HS-27A (cell line): Measurements from ENCODE around the gene PERCC1.
"Not testable (repeated sequence)": the region's sequence is repeated elsewhere in the genome, so short reads cannot be mapped to it uniquely, and the experiment has no call there.

Experiments
- DNase-seq: peaks from one replicate; pipeline ENCODE4 v3.0.0-alpha.2; 2012; ENCODE audit warnings: low read depth, missing footprints

PERCC1 gene

GRCh38 chr16:1434644-1435592 lies 4.0 kb downstream of the PERCC1 start:
- DNase-seq: no peak

DNA sequence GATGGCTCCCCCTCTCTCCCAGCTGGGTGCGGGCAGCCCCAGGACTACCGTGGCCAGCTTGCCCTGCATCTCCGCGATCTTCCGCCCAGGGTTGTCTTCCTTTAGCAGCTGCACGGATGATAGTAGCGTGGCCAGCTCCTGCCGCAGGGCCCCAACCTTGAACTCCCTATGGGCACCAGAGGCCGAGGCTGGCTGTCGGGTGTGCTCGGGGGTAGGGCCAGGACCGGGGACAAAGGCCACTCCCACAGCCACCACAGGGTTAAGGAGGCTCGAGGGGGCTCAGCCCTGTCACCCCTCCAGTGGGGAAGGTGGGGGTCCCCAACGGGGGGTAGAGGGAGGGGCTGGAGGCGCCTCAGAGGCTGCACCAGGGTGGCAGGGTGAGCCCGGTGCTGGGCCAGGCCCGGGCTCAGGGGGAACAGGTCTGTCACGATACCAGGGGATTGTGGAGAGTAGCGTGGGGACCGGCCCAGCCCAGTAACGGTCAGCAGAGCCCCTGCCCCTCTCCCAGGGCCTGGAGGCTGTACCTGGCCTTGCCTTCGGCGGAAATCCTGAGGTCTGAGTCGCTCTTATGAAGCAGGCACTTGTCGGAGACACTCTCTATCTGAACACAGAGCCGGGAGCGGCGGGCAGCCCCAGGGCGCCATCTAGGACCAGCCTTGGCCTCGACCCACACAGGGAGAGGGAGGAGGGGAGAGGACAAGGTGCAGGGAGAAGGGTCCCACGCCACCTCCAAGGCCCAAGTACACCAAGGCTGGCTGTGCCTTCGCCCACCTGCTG lies 5.2 kb downstream of the PERCC1 start:
- no peak for DNase-seq

GRCh38 chr16:1436731-1437355 lies 6.0 kb downstream of the PERCC1 start:
- DNase-seq: no peak

DNA sequence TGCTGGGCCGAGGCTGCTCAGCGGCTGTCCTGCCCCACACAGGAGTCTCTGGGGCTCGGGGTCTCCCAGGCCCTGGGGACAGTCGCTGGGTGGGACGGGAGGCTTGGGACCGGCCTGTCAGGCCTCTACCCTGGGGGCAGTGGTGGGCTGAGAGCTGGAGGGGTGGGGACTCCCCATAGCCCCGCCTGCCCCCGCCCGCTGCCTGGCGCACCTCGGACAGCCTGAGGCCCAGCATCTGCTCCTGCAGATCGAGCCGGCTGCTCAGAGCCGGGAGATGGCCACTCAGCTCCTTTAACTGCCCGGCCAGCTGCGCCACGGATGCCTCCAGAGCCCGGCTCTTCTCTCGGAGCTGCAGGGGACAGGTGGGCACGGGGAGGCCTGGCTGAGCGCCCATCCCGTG lies 6.7 kb downstream of the PERCC1 start:
- DNase-seq: no peak

- no peak for DNase-seq
These were observed 7.6 kb downstream of the PERCC1 start for GRCh38 chr16:1438229-1439057.

GRCh38 chr16:1439058-1439698 lies 8.3 kb downstream of the PERCC1 start:
- no peak for DNase-seq

DNA sequence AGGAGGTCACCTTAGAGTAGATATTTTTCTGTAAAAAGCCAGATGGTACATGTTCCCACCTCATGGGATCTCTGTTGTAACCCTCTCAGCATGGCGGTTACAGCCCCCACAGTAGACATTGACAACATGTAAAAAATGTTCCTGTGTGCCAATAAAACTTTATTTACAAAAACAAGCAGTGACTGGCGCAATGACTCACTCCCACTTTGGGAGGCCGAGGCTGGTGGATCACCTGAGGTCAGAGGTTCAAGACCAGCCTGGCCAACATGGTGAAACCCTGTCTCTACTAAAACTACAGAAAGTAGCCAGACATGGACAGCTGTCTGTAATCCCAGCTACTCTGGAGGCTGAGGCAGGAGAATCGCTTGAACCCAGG lies 8.8 kb downstream of the PERCC1 start:
- DNase-seq: not testable (repeated sequence)

DNA sequence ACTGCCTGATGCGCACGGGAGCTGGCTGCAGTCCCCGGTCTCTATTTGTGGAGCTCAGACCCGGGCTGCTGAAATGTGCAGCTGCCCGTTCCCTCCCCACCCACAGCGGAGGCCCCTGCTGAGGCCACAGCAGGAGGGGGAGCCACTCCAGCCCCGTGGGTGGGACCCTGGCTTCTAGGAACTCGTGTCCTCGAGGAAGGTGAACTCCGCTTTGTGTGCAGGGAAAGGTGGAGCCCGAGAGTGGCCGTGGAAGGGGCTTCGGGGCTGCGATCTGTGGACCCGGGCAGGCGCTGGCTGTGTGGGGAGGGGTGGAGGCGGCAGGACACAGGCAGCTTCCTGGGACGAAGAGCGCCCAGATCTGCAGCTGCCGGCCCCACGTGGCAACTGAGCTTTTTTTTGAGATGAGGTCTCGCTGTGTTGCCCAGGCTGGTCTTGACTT lies 10.5 kb downstream of the PERCC1 start:
- no peak for DNase-seq

DNA sequence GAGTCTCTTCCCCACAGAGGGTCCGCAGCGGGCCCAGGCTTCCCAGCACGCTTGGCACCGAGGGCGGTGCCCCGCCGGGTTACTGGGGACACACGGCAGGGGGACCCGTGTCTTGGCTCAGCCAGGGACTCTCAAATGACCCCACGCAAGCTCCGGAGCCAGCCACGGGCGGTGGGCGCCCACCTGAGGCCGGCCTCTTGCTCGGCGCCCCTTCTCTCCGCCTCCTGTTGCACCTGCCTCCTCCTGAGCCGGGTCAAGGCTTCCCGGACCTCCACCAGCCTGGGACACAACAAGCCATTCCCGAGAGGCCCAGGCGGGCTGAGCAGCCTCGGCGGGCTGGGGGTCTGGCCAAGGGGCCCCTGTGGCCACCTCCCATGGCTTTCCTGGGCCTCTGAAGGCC lies 11.8 kb downstream of the PERCC1 start:
- no peak for DNase-seq

GRCh38 chr16:1443403-1443973 lies 12.6 kb downstream of the PERCC1 start:
- DNase-seq: no peak

DNA sequence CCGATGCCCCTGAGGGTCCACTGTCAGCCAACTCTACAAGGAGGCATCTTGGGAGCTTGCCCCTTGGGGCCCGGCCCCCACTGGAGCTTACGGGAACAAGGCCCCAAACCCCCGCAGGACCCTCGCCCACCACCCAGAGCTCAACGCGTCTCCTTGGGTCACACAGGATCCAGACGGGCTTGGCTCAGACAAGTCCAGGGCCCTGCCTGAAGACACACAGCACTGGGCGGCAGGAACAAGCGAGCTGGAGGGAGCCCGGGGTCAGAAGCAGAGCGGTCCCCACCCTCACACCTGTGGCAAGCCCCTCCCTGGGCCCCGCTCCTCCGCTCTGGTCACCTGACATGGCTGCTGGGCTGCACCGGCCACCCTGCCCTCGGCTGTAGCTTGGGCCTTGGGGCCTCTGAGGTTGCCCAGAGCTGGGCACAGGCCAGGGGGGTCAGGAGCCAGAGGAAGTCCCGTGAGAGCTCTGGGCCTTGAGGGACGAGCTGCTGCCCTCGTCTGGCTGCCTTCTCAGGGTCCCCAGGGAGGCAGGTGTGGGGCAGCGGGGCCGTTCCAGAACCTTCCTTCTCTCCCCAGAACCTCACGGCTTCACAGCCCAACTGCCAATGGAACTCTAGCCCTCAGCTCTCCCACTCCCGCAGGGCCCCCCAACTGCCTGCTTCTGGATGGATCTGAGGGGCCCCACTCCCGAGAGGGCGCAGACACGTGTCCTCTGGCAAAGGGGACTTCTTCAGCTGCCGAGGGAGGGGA lies 13.3 kb downstream of the PERCC1 start, which contains the start of gene CCDC154:
TSS of gene CCDC154 (minus strand) at position 577 of the 750 bp plus-strand sequence. CDS start at position 343, 234 bp downstream.
- DNase-seq: no peak

DNA sequence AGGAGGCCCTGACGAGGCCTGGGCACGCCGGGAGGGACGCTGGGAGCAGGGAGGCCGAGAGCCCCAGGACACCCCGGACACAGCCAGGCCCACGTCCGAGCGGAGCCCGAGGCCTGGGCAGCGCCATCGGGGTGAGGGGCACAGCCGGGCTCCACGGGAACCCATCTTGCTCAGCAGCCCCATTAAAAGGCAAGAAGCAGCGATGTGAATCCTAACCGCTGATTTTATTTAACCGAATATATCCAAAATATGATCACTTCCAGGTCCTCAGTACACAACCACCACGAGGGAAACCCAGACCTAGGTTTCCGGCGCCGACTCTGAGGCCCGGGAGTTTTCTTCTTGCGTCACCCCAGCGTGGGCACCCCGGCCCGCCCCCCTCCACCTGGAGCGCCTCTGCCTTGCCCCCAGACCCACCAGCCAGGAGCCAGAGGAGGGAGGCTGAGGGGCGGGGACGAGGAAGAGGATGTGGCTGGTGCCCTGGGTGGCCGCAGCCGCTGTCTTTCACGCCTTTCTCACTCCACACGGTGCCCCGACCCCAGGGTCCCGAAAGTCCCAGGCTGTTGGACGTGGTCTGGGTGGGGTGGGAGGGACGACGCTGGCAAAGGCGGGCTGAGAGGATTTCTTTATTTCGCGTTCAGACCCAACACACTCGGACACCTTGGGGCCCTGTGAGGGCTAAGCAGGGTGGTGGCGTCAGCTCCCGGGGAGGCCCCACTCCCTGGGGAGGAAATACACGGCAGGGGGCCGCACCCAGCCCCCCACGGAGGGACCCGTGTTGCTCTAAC lies 14.0 kb downstream of the PERCC1 start:
- DNase-seq: no peak

DNA sequence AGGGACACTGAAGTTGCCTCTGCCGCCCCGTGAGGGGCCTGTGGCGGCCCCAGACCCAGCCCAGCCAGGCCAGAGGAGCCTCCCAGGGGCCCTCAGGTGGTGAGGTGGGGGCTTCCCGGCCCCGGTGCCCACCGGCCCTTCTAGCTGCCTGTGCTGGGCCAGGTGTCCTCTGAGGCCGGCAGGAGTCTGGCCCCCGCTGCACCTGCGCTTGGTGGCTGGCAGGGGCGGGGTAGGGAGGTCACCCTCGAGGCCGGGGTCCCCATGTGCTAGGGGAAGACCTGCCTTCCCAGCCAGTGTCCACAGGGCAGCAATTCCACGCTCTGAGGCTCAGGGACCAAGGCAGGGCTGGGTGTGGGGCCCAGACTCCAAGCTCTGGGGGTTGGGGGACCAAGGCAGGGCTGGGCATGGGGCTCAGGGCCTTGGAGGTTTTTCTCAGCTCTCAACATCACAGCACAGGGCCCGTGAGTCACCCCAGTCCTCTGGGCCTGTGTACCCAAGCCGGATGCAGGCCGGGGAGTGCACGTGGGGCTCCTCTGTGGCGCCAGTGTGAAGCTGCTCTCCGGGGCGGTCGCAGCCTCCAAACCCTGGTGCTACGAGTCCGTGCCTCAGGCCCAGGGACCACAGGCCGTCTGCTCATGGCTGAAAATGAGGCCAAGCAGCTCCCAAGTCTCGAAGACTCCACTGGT lies 14.8 kb downstream of the PERCC1 start:
- no peak for DNase-seq

DNA sequence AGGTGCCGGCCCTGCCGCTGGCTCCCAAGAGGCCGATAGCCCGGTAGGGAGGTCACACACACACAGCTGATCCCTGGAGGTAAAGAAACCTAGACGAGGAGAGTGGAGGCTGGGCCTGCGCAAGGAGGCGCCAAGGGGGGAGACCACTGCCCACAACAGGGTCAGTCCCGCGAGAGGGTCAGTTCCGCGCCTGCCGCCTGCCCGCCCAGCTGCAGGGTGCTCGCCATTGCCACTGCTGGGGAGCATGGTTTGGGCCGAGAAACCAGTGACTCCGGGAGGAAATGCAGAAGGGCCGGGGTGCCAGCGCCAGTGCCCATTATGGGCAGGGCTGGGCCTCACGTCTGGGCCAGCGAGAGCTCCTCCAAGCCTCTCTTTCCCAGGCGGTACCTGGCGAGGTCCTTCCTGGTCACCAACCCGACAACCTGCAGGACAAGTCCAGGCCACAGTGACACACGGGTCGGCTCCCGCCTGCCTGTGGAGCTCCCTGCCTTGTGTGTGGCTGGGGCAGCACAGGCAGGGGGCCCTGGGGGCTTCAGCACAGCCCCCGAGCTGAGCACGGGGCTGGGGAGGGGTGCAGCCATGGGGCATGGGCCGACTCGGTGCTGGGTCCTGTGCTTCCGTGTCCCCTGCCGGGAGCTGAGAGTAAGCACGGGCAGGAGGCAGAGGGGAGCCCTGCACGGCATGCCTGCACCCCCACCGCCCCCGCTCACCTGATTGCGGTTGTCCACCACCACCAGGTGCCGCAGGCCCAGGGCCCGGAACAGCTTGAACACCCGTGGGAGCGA lies 15.6 kb downstream of the PERCC1 start:
- no peak for DNase-seq

DNA sequence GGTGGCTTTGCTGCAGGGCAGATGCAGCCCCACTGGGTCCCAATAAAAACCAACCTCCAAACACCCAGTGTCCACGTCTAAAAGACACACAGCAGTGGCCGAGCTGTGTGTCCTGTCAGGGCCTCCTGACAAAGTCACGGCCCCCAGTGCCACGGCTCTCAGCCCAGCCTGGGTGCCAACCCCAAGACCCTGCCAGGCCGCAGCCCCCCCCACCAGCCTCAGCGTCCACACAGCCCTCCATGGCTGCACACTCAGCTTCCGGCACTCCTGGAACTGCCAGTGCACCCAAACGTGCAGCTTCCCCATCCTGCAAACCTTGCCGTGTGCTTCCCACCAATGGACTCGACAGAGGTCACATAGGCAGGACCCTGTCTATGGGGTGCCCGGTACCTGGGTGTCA lies 17.1 kb downstream of the PERCC1 start:
- no peak for DNase-seq

DNA sequence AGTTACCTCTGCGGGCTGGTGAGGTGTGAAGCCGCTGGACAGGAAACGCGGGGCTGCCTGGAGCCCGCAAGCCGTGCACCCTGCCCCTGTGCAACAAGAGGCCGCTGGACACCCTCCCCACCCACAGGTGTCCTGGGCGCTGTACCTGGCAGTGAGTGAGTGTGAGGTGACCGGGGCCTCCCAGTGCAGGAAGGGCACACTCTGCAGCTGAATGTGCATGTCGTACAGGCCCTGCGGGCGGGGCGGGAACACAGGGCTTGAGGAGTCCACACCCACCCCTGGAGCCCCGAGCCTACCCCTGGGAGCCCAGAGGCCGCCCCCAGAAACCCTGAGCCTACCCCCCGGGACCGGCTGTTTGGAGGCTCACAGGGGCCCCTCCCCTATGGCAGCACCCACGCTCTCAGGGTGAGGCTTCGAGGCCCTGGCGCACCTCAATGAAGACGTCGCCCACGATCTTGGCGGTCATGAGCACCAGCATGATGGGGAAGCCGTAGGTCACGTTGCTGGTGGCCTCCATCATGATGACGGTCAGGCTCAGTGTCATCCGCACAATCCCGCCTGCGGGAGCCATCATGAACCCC lies 17.7 kb downstream of the PERCC1 start:
- no peak for DNase-seq

GRCh38 chr16:1449201-1449788 lies 18.4 kb downstream of the PERCC1 start:
- DNase-seq: no peak
